Measurements from ENCODE around the gene ZBTB47.

The ZBTB47 gene

GRCh38 chr3:42712688-42713372, 59.3 kb downstream of the ZBTB47 start:
- no peak for DNase-seq (ENCODE audit: low spot score)

DNA sequence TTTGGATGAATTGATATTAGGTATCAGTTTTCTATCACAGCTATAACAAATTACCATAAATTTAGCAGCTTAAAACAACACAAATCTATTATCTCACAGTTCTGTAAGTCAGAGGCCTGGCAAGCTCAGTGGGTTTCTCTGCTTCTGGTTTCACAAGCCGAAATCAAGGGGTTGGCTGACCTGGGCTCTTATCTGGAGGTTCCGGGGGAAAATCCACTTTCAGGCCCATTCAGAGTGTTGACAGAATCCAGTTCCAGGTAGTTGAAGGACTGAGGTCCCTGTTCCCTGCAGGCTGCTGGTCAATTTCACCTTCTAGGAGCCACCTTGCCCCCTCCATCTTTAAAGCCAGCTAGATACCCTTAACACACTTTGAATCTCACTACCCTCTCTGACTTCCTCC, 60.2 kb downstream of the ZBTB47 start:
- DNase-seq (ENCODE audit: low spot score): no peak

DNA sequence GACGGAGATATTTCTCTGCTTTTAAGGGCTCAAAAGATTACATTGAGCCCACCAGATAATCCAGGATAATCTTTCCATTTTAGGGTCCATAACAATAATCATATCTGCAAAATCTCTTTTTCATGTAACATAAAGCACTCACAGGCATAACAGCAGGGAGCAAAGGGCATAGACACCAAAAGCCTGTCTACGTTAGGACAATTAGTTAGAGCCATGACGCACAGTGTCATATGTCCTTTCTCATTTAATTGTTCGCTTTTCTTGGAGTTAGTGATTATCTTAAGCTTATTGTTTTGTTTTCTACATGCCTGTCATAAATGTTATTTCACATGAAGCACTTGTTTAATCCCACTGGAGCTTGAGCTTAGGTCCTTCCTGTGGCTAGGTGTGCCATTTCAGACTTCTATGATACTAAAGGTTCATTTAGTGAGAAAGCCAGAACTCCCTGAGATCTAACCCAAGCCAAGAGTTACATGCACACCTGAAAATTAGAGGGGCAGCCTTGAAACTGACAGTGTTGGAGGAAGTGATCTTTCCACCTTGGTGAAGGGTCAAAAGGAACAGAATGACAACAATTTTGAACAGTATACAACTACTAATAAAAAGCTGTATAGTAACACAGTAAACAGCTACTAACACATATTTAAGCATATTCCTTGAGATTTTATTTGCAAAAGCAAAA, 60.8 kb downstream of the ZBTB47 start:
- no peak for DNase-seq (ENCODE audit: low spot score)

Measured in cerebellar cortex (tissue), 1 donor.